GM12872 (cell line): ENCODE data around the gene INS.

Experiments
- TF ChIP-seq, protein P1 (sequence below): IDR thresholded peaks from 3 replicates; pipeline ENCODE4 v1.5.1; 2011; ENCODE audit warnings: low read depth, mild to moderate bottlenecking, low read length, moderate library complexity; ENCODE audit not compliant: insufficient read depth

INS gene

GRCh38 chr11:2149460-2149859 lies 11.5 kb downstream of the INS start:
- TF ChIP-seq, protein P1, sequence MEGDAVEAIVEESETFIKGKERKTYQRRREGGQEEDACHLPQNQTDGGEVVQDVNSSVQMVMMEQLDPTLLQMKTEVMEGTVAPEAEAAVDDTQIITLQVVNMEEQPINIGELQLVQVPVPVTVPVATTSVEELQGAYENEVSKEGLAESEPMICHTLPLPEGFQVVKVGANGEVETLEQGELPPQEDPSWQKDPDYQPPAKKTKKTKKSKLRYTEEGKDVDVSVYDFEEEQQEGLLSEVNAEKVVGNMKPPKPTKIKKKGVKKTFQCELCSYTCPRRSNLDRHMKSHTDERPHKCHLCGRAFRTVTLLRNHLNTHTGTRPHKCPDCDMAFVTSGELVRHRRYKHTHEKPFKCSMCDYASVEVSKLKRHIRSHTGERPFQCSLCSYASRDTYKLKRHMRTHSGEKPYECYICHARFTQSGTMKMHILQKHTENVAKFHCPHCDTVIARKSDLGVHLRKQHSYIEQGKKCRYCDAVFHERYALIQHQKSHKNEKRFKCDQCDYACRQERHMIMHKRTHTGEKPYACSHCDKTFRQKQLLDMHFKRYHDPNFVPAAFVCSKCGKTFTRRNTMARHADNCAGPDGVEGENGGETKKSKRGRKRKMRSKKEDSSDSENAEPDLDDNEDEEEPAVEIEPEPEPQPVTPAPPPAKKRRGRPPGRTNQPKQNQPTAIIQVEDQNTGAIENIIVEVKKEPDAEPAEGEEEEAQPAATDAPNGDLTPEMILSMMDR: no peak

DNA sequence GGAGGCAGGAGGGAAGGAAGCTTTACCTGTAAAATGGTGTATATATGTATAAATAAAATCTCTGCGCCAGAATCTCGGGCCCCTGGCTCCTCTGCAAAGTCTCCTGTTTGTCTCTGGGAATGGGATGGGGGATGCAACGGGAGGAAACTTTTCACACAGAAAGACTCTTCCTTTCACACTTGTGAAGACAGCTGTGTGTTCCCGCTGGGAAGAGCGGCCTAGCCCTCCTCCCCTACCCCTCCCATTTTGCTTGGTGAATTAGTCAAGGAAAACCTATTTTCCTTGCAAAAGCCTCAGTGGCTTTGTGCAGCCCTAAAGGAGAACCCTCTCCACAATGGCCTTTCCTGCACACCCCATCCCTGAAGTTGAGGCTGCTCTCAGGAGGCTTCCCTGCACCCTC lies 12.4 kb downstream of the INS start:
- TF ChIP-seq, protein P1: no peak

DNA sequence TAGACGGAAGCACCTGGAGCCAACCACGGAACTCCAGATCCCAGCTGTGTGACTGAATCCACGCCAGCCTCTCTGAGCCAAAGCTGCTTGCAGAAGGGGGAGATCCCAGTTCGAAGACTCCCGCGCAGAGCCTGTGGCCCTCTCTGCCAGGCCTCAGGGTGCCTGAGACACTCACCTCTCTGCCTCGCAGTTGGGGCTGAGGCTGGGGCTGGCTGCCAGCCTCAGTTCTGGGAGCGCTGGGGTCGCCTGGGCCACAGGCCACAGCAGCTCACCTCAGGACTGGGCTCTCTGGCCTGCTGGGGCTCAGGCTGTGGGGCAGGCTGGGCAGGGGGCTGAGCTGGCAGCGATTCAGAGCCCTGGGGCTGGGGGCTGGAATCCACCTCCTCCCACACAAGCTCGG lies 13.6 kb downstream of the INS start:
- TF ChIP-seq, protein P1: no peak

DNA sequence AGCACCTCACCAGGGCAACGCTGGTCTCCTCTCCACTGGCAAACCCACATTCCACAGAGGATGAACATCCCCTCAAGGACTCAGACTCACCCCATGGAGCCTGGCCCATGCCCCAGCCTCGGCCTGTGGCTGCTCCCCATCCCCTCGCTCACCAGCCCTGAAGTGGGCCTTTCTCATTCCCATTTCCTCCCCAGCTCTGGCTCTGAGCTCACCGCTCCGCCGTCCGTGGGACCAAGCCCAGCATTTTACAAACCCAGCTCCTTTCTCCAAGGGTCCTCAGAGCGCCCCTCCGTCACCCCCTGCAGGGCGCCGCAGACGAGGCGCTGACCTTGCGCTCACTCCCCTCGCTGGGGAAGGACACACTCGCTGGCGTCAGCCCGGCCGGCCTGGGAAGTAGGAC lies 15.0 kb downstream of the INS start:
- TF ChIP-seq, protein P1: no peak

GRCh38 chr11:2144544-2145248 lies 16.3 kb downstream of the INS start:
- TF ChIP-seq, protein P1: no peak

GRCh38 chr11:2143799-2144543 lies 17.0 kb downstream of the INS start:
- TF ChIP-seq, protein P1: no peak

DNA sequence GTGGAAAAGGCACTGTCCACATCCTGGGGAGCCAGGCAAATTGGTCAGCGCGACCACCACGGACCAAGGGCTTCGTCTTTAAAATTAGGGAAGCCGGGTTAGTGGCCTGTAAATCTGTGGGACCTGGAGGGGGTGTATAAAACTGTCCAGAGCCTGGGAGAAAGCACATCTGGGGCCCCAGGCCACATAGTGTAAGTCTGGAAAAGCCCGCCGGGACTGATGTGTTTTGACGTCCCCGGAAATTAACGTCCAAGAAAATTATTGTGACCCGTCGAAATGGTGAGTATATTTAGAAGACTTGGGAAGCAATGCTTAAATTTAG lies 17.6 kb downstream of the INS start:
- TF ChIP-seq, protein P1: no peak
